Neural cell (in vitro differentiated cells): ENCODE data around the gene SLC12A9. TPM values are rescaled to one million over a fixed set of nuclear protein-coding genes. Genes with fewer than 3 reads are reported as not detected.

Experiments
- H2AFZ ChIP-seq: fragments of 200-600, 300-800 bp; sonication (generic), shearing (Covaris generic); 2 replicates; pipeline ENCODE4 v1.6.0; 2014; ENCODE audit warnings: low read depth, mild to moderate bottlenecking, antibody characterized with exemption, low read length, moderate library complexity
- H3F3A ChIP-seq: fragments of 200-600 bp; shearing (Covaris generic); 2 replicates; pipeline ENCODE4 v1.6.1; 2016; ENCODE audit warnings: mild to moderate bottlenecking, moderate library complexity, mixed read lengths, antibody characterized with exemption, low read length; ENCODE audit not compliant: insufficient read depth, poor library complexity, severe bottlenecking
- H3K27ac ChIP-seq: fragments of 200-600, 300-800 bp; sonication (generic), shearing (Covaris generic); 2 replicates; pipeline ENCODE4 v1.5.1; 2014; ENCODE audit warnings: mild to moderate bottlenecking, low read length, moderate library complexity
- H3K27me3 ChIP-seq: fragments of 300-800, 200-600 bp; sonication (generic), shearing (Covaris generic); 2 replicates; pipeline ENCODE4 v1.6.0; 2014; ENCODE audit warnings: mild to moderate bottlenecking, low read depth, low read length, moderate library complexity; ENCODE audit not compliant: insufficient read depth
- H3K36me3 ChIP-seq: fragments of 300-800, 200-600 bp; sonication (generic), shearing (Covaris generic); 2 replicates; pipeline ENCODE4 v1.5.1; 2014; ENCODE audit warnings: mild to moderate bottlenecking, antibody characterized with exemption, low read length, moderate library complexity; ENCODE audit not compliant: insufficient read depth
- H3K4me2 ChIP-seq: fragments of 300-800, 200-600 bp; sonication (generic), shearing (Covaris generic); 2 replicates; pipeline ENCODE4 v1.6.0; 2014; ENCODE audit warnings: mild to moderate bottlenecking, low read length
- H3K4me3 ChIP-seq: fragments of 300-800, 200-600 bp; sonication (generic), shearing (Covaris generic); 2 replicates; pipeline ENCODE4 v1.5.1; 2014; ENCODE audit warnings: mild to moderate bottlenecking, low read length, moderate library complexity
- H3K79me2 ChIP-seq: fragments of 200-600 bp; shearing (Covaris generic); replicated peaks from 2 replicates; pipeline ENCODE4 v1.6.0; 2014; ENCODE audit warnings: mild to moderate bottlenecking, low read length, moderate library complexity; ENCODE audit not compliant: insufficient read depth
- H3K9ac ChIP-seq: fragments of 300-800, 200-600 bp; sonication (generic), shearing (Covaris generic); 2 replicates; pipeline ENCODE4 v1.6.1; 2016; ENCODE audit warnings: mild to moderate bottlenecking, low read length, mixed read lengths
- H3K9me2 ChIP-seq: fragments of 200-600 bp; shearing (Covaris generic); 2 replicates; pipeline ENCODE4 v1.6.1; 2016; ENCODE audit warnings: mild to moderate bottlenecking, low read length, mixed read lengths; ENCODE audit not compliant: insufficient read depth
- H3K9me3 ChIP-seq: fragments of 200-600, 300-800 bp; sonication (generic), shearing (Covaris generic); 2 replicates; pipeline ENCODE4 v1.6.1; 2016; ENCODE audit warnings: mild to moderate bottlenecking, mixed run types, low read length, moderate library complexity, mixed read lengths
- H4K20me1 ChIP-seq: fragments of 200-600 bp; shearing (Covaris generic); 2 replicates; pipeline ENCODE4 v1.6.1; 2016; ENCODE audit warnings: mild to moderate bottlenecking, mixed run types; ENCODE audit not compliant: insufficient read depth
- CTCF ChIP-seq: fragments of 450-650 bp; IDR thresholded peaks from 2 replicates; pipeline ENCODE4 v1.5.1; 2014; ENCODE audit warnings: antibody characterized with exemption, mild to moderate bottlenecking, moderate library complexity; ENCODE audit not compliant: poor library complexity, severe bottlenecking
- EP300 ChIP-seq: fragments of 450-650 bp; conservative IDR thresholded peaks from 2 replicates; pipeline ENCODE4 v1.6.1; 2014; ENCODE audit warnings: antibody characterized with exemption, mild to moderate bottlenecking, moderate library complexity; ENCODE audit not compliant: poor library complexity, severe bottlenecking
- EZH2 ChIP-seq: fragments of 200-600, 300-800 bp; shearing (Covaris generic), sonication (generic); IDR thresholded peaks from 2 replicates; pipeline ENCODE4 v1.6.1; 2014; ENCODE audit warnings: antibody characterized with exemption, low read length, borderline replicate concordance, mild to moderate bottlenecking; ENCODE audit not compliant: insufficient read depth, poor library complexity, severe bottlenecking
- MXI1 ChIP-seq: fragments of 450-650 bp; conservative IDR thresholded peaks from 2 replicates; pipeline ENCODE4 v1.6.1; 2014; ENCODE audit warnings: antibody characterized with exemption, mild to moderate bottlenecking; ENCODE audit not compliant: poor library complexity, severe bottlenecking
- POLR2AphosphoS5 ChIP-seq: IDR thresholded peaks from 2 replicates; pipeline ENCODE4 v1.6.1; 2012
- RAD21 ChIP-seq: fragments of 450-650 bp; conservative IDR thresholded peaks from 2 replicates; pipeline ENCODE4 v1.6.1; 2014; ENCODE audit warnings: antibody characterized with exemption, mild to moderate bottlenecking, moderate library complexity
- REST ChIP-seq: IDR thresholded peaks from 2 replicates; pipeline ENCODE4 v1.6.1; 2012; ENCODE audit warnings: borderline replicate concordance
- SMC3 ChIP-seq: fragments of 450-650 bp; conservative IDR thresholded peaks from 2 replicates; pipeline ENCODE4 v1.6.1; 2014; ENCODE audit warnings: antibody characterized with exemption, mild to moderate bottlenecking, moderate library complexity; ENCODE audit not compliant: poor library complexity
- TAF1 ChIP-seq: IDR thresholded peaks from 2 replicates; pipeline ENCODE4 v1.6.1; 2012; ENCODE audit warnings: low read depth
- polyA plus RNA-seq: library from polyadenylated mRNA; depleted of rRNA; stranded (reverse); fragments of >200 nt; gene quantifications from 2 replicates; pipeline ENCODE4 v1.2.3, GENCODE V29; 2014

Gene SLC12A9
- polyA plus RNA-seq, 1 donor from 2014 or later: 21.2 TPM

- Histone ChIP-seq H3K36me3 (no peaks in the 10 kb centered on the region), H2AFZ (no peak overlapping the region), H3F3A (no peaks in the 10 kb centered on the region), H3K27me3 (peaks cover 11% of the 10 kb centered on the region), H3K9me3 (no peaks in the 10 kb centered on the region), H3K9me2 (no peaks in the 10 kb centered on the region), H3K4me3 (no peak overlapping the region), H3K4me2 (no peak overlapping the region), H3K9ac (no peak overlapping the region), H3K79me2 (no peaks in the 10 kb centered on the region), H4K20me1 (no peaks in the 10 kb centered on the region), H3K27ac (no peak overlapping the region)
- TF ChIP-seq REST (no peak), CTCF (no peak), RAD21 (no peak), EZH2 (no peak), POLR2AphosphoS5 (no peak), SMC3 (no peak), TAF1 (no peak), EP300 (no peak), MXI1 (no peak)
These were observed 49.4 kb downstream of the SLC12A9 start for GRCh38 chr7:100901921-100902332.

GRCh38 chr7:100902638-100903037 lies 50.1 kb downstream of the SLC12A9 start:
- TF ChIP-seq REST: no peak
- TF ChIP-seq CTCF: no peak
- TF ChIP-seq RAD21: no peak
- no peak for TF ChIP-seq TAF1
- no peak overlapping the region for H3K4me2 ChIP-seq
- H3K79me2 ChIP-seq: no peaks in the 10 kb centered on the region
- H3K9me3 ChIP-seq: no peaks in the 10 kb centered on the region
- no peak overlapping the region for H3K9ac ChIP-seq
- H3K4me3 ChIP-seq: no peak overlapping the region
- H3K9me2 ChIP-seq: no peaks in the 10 kb centered on the region
- no peaks in the 10 kb centered on the region for H3K36me3 ChIP-seq
- no peaks in the 10 kb centered on the region for H3F3A ChIP-seq
- H3K27me3 ChIP-seq: peaks cover 6% of the 10 kb centered on the region
- no peaks in the 10 kb centered on the region for H4K20me1 ChIP-seq
- H3K27ac ChIP-seq: no peak overlapping the region
- H2AFZ ChIP-seq: no peak overlapping the region
